ENCODE results near the gene ELF1.

DNA sequence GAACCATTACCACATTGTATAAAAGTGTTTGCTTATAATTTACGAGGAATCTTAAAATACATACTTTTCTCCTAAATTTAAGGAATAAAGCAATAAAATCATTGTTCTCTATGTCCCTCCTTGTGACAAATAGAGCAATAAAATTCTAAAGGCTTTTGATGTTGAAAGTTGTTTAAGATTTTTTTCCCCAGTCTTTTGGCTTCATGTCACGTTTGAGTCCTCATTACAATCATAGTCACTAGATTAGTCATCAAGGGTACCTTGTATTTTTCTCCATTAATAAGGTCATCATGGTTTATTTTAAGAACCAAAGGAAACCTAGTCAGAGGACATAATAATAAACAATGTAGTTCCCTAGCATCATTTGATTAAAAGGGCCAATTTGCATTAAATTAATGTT is 45.4 kb upstream of the ELF1 start:
- TF ChIP-seq POLR2A (IDR thresholded peaks at IDR 0.05) = no peak
- TF ChIP-seq, protein P1, sequence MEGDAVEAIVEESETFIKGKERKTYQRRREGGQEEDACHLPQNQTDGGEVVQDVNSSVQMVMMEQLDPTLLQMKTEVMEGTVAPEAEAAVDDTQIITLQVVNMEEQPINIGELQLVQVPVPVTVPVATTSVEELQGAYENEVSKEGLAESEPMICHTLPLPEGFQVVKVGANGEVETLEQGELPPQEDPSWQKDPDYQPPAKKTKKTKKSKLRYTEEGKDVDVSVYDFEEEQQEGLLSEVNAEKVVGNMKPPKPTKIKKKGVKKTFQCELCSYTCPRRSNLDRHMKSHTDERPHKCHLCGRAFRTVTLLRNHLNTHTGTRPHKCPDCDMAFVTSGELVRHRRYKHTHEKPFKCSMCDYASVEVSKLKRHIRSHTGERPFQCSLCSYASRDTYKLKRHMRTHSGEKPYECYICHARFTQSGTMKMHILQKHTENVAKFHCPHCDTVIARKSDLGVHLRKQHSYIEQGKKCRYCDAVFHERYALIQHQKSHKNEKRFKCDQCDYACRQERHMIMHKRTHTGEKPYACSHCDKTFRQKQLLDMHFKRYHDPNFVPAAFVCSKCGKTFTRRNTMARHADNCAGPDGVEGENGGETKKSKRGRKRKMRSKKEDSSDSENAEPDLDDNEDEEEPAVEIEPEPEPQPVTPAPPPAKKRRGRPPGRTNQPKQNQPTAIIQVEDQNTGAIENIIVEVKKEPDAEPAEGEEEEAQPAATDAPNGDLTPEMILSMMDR (IDR thresholded peaks at IDR 0.05) = no peak

Measured in uterus (tissue), 2 donors.